CD14-positive monocyte (primary cell): ENCODE data around the gene RIMOC1. TPM values are rescaled to one million over a fixed set of nuclear protein-coding genes. Genes with fewer than 3 reads are reported as not detected.
"Not testable (repeated sequence)": the region's sequence is repeated elsewhere in the genome, so short reads cannot be mapped to it uniquely, and the experiment has no call there.

Experiments used
- DNase-seq, 3 donors: peaks; one replicate each; pipeline ENCODE4 v3.0.0-alpha.2; 2011 to 2022
- H2AFZ ChIP-seq: 2 replicates; pipeline ENCODE4 v1.6.0; 2012; ENCODE audit warnings: mild to moderate bottlenecking, low read depth, low read length, inconsistent platforms; ENCODE audit not compliant: insufficient read depth, poor library complexity, severe bottlenecking
- H3K27ac ChIP-seq, 2 donors: 1 replicate in 1 of 2; 2 replicates in 1 of 2; pipeline ENCODE4 v1.5.1; 2012 to 2013; ENCODE audit warnings: low read length in 2 of 2, control low read depth in 1 of 2, inconsistent platforms in 1 of 2, low read depth in 1 of 2, mild to moderate bottlenecking in 1 of 2
- H3K27me3 ChIP-seq, 2 donors: one replicate each; pipeline versions ENCODE4 v1.6.0 to v1.6.1; 2011 to 2013; ENCODE audit warnings: low read length in 2 of 2; ENCODE audit not compliant: control insufficient read depth in 2 of 2, insufficient read depth in 2 of 2
- H3K36me3 ChIP-seq, 2 donors: replicated peaks in 1 of 2; 1 replicate in 1 of 2; 2 replicates in 1 of 2; pipeline versions ENCODE4 v1.5.1 to v1.6.1; 2012 to 2013; ENCODE audit warnings: low read length in 2 of 2, control low read depth in 1 of 2, inconsistent platforms in 1 of 2, mild to moderate bottlenecking in 1 of 2; ENCODE audit not compliant: insufficient read depth in 2 of 2, control insufficient read depth in 1 of 2
- H3K4me1 ChIP-seq, 2 donors: 1 replicate in 1 of 2; 2 replicates in 1 of 2; pipeline versions ENCODE4 v1.5.1 to v1.6.1; 2012 to 2013; ENCODE audit warnings: low read length in 2 of 2, control low read depth in 1 of 2, inconsistent platforms in 1 of 2, mild to moderate bottlenecking in 1 of 2, moderate library complexity in 1 of 2; ENCODE audit not compliant: insufficient read depth in 2 of 2, control insufficient read depth in 1 of 2
- H3K4me2 ChIP-seq: replicated peaks from 2 replicates; pipeline ENCODE3; 2012; ENCODE audit warnings: low read length, moderate library complexity, mild to moderate bottlenecking; ENCODE audit not compliant: poor library complexity, severe bottlenecking; ENCODE audit errors: extremely low read depth
- H3K4me3 ChIP-seq, 3 experiments: fragments of 200-600 bp in 1 of 3; sonication (generic) in 1 of 3; replicated peaks in 1 of 3; 1 replicate in 2 of 3; 2 replicates in 1 of 3; pipeline ENCODE4 v1.5.1; 2011 to 2013; ENCODE audit warnings: low read length in 3 of 3, mild to moderate bottlenecking in 3 of 3, control low read depth in 2 of 3, low read depth in 2 of 3, inconsistent platforms in 1 of 3, moderate library complexity in 1 of 3
- H3K79me2 ChIP-seq: 2 replicates; pipeline ENCODE4 v1.6.0; 2012; ENCODE audit warnings: mild to moderate bottlenecking, control low read depth, inconsistent platforms, low read length, moderate library complexity; ENCODE audit not compliant: insufficient read depth
- H3K9ac ChIP-seq: 2 replicates; pipeline ENCODE4 v1.6.0; 2017; ENCODE audit warnings: low read length, mild to moderate bottlenecking; ENCODE audit not compliant: insufficient read depth, poor library complexity, severe bottlenecking
- H3K9me3 ChIP-seq, 2 donors: replicated peaks in 1 of 2; 1 replicate in 1 of 2; 2 replicates in 1 of 2; pipeline versions ENCODE4 v1.5.1 to v1.6.1; 2012 to 2013; ENCODE audit warnings: low read length in 2 of 2, control low read depth in 1 of 2; ENCODE audit not compliant: control insufficient read depth in 1 of 2, insufficient read depth in 1 of 2
- H4K20me1 ChIP-seq: 2 replicates; pipeline ENCODE4 v1.6.0; 2012; ENCODE audit warnings: mild to moderate bottlenecking, low read length, control low read depth, moderate library complexity; ENCODE audit not compliant: insufficient read depth
- H3K27ac Mint-ChIP-seq, 7 donors: one replicate each; pipeline ENCODE4 v1.8.0; 2020; ENCODE audit warnings: mild to moderate bottlenecking in 7 of 7, mixed read lengths in 7 of 7, moderate library complexity in 6 of 7, inconsistent platforms in 2 of 7
- H3K27me3 Mint-ChIP-seq, 3 donors: one replicate each; pipeline ENCODE4 v1.8.0; 2021 to 2022; ENCODE audit warnings: low read depth in 3 of 3, mild to moderate bottlenecking in 3 of 3, mixed read lengths in 3 of 3, moderate library complexity in 3 of 3, inconsistent platforms in 1 of 3
- H3K36me3 Mint-ChIP-seq, 2 donors: one replicate each; pipeline ENCODE4 v1.8.0; 2020; ENCODE audit warnings: mixed read lengths in 2 of 2, inconsistent platforms in 1 of 2, mild to moderate bottlenecking in 1 of 2
- H3K4me1 Mint-ChIP-seq: one replicate; pipeline ENCODE4 v1.8.0; 2020; ENCODE audit warnings: mild to moderate bottlenecking, mixed read lengths
- H3K4me3 Mint-ChIP-seq, 2 donors: one replicate each; pipeline ENCODE4 v1.8.0; 2020; ENCODE audit warnings: mild to moderate bottlenecking in 2 of 2, mixed read lengths in 2 of 2, moderate library complexity in 1 of 2
- H3K9me3 Mint-ChIP-seq, 7 donors: one replicate each; pipeline ENCODE4 v1.8.0; 2020 to 2022; ENCODE audit warnings: mixed read lengths in 7 of 7, mild to moderate bottlenecking in 6 of 7, moderate library complexity in 6 of 7, inconsistent platforms in 2 of 7
- CTCF ChIP-seq: fragments of 200-600 bp; IDR thresholded peaks from one replicate; pipeline ENCODE4 v1.8.0; 2022; ENCODE audit warnings: antibody characterized with exemption, mild to moderate bottlenecking
- WGBS: methylation state at CpG from one replicate; pipeline ENCODE4 v1.1.5; 2013; ENCODE audit warnings: missing lambda C conversion rate; ENCODE audit not compliant: insufficient coverage; 5-methylcytosine and 5-hydroxymethylcytosine counted together
- intact Hi-C, 2 donors: fragments of 100-400 bp; cut with micrococcal nuclease; formaldehyde crosslinking; loops; one replicate each; pipeline versions ENCODE4 v1.15.0 to v1.15.1; 2023
- polyA plus RNA-seq, 3 donors: library from polyadenylated mRNA; depleted of rRNA in 1 of 3; unstranded in 2 of 3; stranded (reverse) in 1 of 3; fragments of 300-500 nt in 2 of 3; fragments of >200 nt in 1 of 3; fragmentation: Illumina TruSeq in 2 of 3; gene quantifications; 1 replicate in 2 of 3; 2 replicates in 1 of 3; pipeline ENCODE4 v1.2.3, GENCODE V29; 2012 to 2021

RIMOC1 gene
- polyA plus RNA-seq, 3 donors = 4.6 to 15.3 (median 11.2) TPM

DNA sequence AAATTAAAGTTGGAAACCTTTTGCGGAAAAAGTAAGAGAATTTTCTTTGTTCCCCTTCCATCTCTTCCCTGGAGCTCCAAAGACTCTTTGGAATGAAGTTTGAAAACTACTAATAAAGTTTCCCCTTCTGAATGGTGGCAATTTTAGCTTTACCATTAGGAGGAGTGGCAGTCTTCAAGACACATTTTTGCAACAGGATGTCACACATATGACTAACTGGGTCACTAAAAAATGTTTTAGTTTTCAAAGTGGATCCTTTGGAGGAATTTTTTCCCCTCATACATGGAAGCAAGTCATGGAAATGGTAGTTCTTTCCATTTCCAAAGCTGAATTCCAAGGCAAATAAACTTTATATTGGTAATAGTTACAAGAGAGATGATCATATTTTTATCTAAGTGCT, 36.5 kb downstream of the RIMOC1 start:
- intact Hi-C loops = no loop called here
- WGBS = no CpG with 5 or more reads among the region's 1 CpG
- H3K4me1 Mint-ChIP-seq = no peaks in the 10 kb centered on the region

GRCh38 chr5:41945332-41945955, 41.3 kb downstream of the RIMOC1 start:
- H3K9ac ChIP-seq, H3K36me3 Mint-ChIP-seq, H3K4me1 ChIP-seq, intact Hi-C loops, H3K27ac Mint-ChIP-seq, H3K4me2 ChIP-seq, H3K79me2 ChIP-seq, H3K9me3 ChIP-seq, H3K4me1 Mint-ChIP-seq, H3K4me3 ChIP-seq, H3K4me3 Mint-ChIP-seq, DNase-seq, H3K36me3 ChIP-seq, H3K9me3 Mint-ChIP-seq, H4K20me1 ChIP-seq, H3K27me3 Mint-ChIP-seq, H3K27ac ChIP-seq, H2AFZ ChIP-seq, H3K27me3 ChIP-seq: not testable (repeated sequence)
- WGBS = 100% methylated on average over 3 of the region's 7 CpGs

More for the DNA sequence above, 36.5 kb downstream of the RIMOC1 start:
- no peak overlapping the region for H3K4me3 ChIP-seq
- Mint-ChIP-seq H3K27ac (no peak overlapping the region), H3K4me3 (no peak overlapping the region), H3K9me3 (no peaks in the 10 kb centered on the region), H3K27me3 (no peaks in the 10 kb centered on the region), H3K36me3 (peaks cover 15 to 23% of the 10 kb centered on the region in 2 donors)
- no peaks in the 10 kb centered on the region for H3K79me2 ChIP-seq
- no peak overlapping the region for H2AFZ ChIP-seq
- H4K20me1 ChIP-seq = no peaks in the 10 kb centered on the region
- H3K27ac ChIP-seq = no peak overlapping the region
- no peak for DNase-seq
- peaks cover 0 to 16% of the 10 kb centered on the region in 2 donors for H3K36me3 ChIP-seq
- H3K9me3 ChIP-seq = no peaks in the 10 kb centered on the region
- no peaks in the 10 kb centered on the region for H3K27me3 ChIP-seq
- no peak overlapping the region for H3K9ac ChIP-seq
- H3K4me1 ChIP-seq = no peaks in the 10 kb centered on the region
- H3K4me2 ChIP-seq = no peak overlapping the region
- TF ChIP-seq CTCF = no peak
